Measurements from ENCODE around the gene LIN54.
"Not testable (repeated sequence)": the region's sequence is repeated elsewhere in the genome, so short reads cannot be mapped to it uniquely, and the experiment has no call there.

Gene LIN54

DNA sequence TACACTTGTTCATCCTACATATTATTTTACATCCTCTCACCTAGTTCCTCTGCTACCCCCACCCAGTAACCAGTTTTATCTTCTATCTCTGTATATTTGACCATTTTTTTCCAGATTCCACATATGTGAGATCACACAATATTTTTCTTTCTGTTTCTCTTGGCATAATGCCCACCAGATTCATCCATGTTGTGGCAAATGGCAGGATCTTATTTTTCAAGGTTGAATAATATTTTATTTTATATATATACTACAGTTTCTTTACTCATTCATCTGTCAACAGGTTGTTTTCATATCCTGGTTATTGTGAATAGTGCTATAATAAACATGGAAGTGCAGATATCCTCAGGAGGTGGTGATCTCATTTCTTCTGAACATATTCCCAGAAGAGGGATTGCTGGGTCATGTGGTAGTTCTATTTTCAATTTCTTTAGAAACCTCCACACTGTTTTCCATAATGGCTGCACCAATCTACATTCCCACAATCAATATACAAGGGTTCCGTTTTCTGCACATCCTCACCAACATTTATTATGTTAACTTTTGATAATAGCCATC, 61.9 kb downstream of the LIN54 start:
- H3K9me3 ChIP-seq (ENCODE audit: control insufficient read depth in 2 of 2, low read length in 2 of 2) = no peaks in the 10 kb centered on the region
- no peak overlapping the region for H3K27ac ChIP-seq (ENCODE audit: low read length)
- no peaks in the 10 kb centered on the region for H3K4me1 ChIP-seq (ENCODE audit: control insufficient read depth, insufficient read depth, low read length)
- H3K27me3 ChIP-seq (ENCODE audit: control insufficient read depth in 1 of 2, insufficient read depth in 2 of 2, low read length in 2 of 2) = no peaks in the 10 kb centered on the region
- H3K4me3 ChIP-seq (ENCODE audit: low read length in 2 of 2) = no peak overlapping the region
- H3K9ac ChIP-seq (ENCODE audit: low read length in 2 of 2) = no peak overlapping the region
- H3K36me3 ChIP-seq (ENCODE audit: control insufficient read depth in 2 of 2, insufficient read depth in 2 of 2, low read length in 2 of 2) = peaks cover 0 to 2% of the 10 kb centered on the region in 2 donors

DNA sequence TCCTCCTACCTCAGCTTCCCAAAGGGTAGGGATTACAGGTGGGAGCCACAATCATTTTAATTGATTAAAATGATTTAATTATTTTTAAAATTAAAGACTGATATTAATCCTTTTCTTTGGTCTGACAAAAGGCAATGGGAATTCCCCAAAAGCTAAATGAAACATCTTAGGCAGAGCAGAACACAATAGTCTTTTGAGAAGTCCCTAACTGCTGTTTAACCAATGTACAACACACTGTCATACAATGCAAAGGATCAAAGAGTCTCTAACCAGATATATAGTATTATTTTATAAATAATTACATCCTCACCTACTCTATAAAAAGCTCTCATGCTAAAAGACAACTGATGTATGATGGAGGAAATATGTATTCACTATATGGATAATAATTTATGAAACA, 63.1 kb downstream of the LIN54 start:
- H3K9me3 ChIP-seq (ENCODE audit: control insufficient read depth in 2 of 2, low read length in 2 of 2) = no peaks in the 10 kb centered on the region
- no peak overlapping the region for H3K4me3 ChIP-seq (ENCODE audit: low read length in 2 of 2)
- H3K27ac ChIP-seq (ENCODE audit: low read length) = no peak overlapping the region
- H3K9ac ChIP-seq (ENCODE audit: low read length in 2 of 2) = no peak overlapping the region
- no peaks in the 10 kb centered on the region for H3K4me1 ChIP-seq (ENCODE audit: control insufficient read depth, insufficient read depth, low read length)
- H3K27me3 ChIP-seq (ENCODE audit: control insufficient read depth in 1 of 2, insufficient read depth in 2 of 2, low read length in 2 of 2) = no peaks in the 10 kb centered on the region
- peaks cover 0 to 3% of the 10 kb centered on the region in 2 donors for H3K36me3 ChIP-seq (ENCODE audit: control insufficient read depth in 2 of 2, insufficient read depth in 2 of 2, low read length in 2 of 2)

DNA sequence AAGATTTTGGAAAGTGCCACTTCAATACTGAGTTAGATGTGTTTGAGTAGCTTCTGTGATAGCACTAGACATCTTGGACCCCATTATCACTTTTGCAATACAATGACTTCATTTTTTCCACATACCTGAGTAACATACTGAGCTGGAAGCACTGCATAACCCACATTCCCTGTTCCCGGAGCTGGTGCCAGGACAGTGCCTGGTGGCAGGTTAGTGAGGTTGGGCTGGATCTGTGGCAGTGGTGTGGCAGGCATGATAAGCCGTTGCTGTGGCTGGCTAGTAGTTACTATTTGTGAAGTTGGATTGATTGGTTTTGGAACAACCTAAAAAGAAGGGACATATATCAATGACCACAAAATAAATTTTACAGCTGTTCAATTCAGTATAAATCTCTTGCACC, 71.2 kb downstream of the LIN54 start:
- no peaks in the 10 kb centered on the region for H3K4me1 ChIP-seq (ENCODE audit: control insufficient read depth, insufficient read depth, low read length)
- H3K27me3 ChIP-seq (ENCODE audit: control insufficient read depth in 1 of 2, insufficient read depth in 2 of 2, low read length in 2 of 2) = no peaks in the 10 kb centered on the region
- H3K36me3 ChIP-seq (ENCODE audit: control insufficient read depth in 2 of 2, insufficient read depth in 2 of 2, low read length in 2 of 2) = peaks cover 14 to 39% of the 10 kb centered on the region in 2 donors
- no peak overlapping the region for H3K9ac ChIP-seq (ENCODE audit: low read length in 2 of 2)
- H3K27ac ChIP-seq (ENCODE audit: low read length) = no peak overlapping the region
- no peaks in the 10 kb centered on the region for H3K9me3 ChIP-seq (ENCODE audit: control insufficient read depth in 2 of 2, low read length in 2 of 2)
- no peak overlapping the region for H3K4me3 ChIP-seq (ENCODE audit: low read length in 2 of 2)

DNA sequence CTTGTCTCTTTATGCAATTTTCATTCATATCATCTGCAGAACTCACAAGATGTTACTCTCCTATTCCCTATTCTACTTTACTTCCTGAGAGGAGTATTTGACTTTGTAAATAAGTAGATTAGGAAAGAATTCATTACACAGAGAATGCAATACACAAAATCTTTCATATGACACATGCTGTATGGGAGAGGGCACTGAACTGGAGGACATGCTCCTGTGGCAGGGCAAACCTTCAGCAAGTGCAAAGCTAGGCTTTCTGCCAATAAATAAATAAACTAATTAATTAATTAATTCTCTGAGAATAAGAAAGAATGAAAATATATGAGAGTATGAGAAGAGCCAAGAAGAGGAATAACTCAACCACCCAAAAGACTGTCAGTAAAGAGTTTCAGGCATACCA, 76.2 kb downstream of the LIN54 start:
- H3K9me3 ChIP-seq (ENCODE audit: control insufficient read depth in 2 of 2, low read length in 2 of 2) = no peaks in the 10 kb centered on the region
- peaks cover 14 to 30% of the 10 kb centered on the region in 2 donors for H3K36me3 ChIP-seq (ENCODE audit: control insufficient read depth in 2 of 2, insufficient read depth in 2 of 2, low read length in 2 of 2)
- H3K4me1 ChIP-seq (ENCODE audit: control insufficient read depth, insufficient read depth, low read length) = no peaks in the 10 kb centered on the region
- H3K27me3 ChIP-seq (ENCODE audit: control insufficient read depth in 1 of 2, insufficient read depth in 2 of 2, low read length in 2 of 2) = no peaks in the 10 kb centered on the region
- no peak overlapping the region for H3K27ac ChIP-seq (ENCODE audit: low read length)
- H3K9ac ChIP-seq (ENCODE audit: low read length in 2 of 2) = no peak overlapping the region
- H3K4me3 ChIP-seq (ENCODE audit: low read length in 2 of 2) = no peak overlapping the region

DNA sequence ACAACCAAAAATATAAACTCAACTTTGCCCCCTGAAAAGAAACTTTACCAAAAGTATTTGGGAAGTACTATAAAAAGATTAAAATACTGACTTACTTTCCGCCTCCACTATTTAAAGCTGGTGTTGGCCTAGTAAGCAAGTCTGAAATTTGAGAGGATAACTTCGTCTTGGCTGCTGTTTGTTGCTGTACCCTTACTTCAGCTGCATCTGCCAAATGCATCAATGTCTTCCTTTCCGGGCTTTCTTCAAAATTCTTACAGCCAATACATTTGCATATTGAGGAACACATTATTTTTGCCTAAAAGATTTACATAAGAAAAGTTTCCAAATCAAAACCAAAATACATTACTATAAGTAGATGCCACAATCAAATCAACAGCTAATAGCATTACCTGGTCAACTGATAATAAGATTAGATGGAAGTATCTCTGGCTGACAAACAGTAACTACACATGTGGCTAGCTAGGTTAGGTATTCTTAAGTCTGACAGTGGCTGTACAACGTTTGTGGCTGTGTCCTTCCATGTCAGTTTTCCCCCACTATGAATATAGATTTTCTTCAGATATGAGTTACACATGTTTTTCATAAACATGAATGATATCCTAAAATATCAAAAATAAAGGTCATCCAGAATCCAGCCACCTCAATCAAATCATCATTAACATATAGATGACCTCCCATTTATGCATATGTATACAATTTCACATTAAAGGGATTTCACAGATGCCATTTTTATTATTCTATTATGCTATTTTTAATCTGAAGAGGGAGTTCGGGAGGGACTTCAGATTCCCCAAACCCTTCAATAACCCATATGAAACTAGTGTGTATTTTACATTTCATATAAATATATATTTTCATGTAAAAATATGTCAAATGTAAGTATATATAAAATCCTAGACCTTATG, 79.5 kb downstream of the LIN54 start:
- Histone ChIP-seq H3K27me3 (ENCODE audit: control insufficient read depth in 1 of 2, insufficient read depth in 2 of 2, low read length in 2 of 2) (no peaks in the 10 kb centered on the region), H3K4me3 (ENCODE audit: low read length in 2 of 2) (no peak overlapping the region), H3K27ac (ENCODE audit: low read length) (no peak overlapping the region), H3K4me1 (ENCODE audit: control insufficient read depth, insufficient read depth, low read length) (no peaks in the 10 kb centered on the region), H3K36me3 (ENCODE audit: control insufficient read depth in 2 of 2, insufficient read depth in 2 of 2, low read length in 2 of 2) (peaks cover 6 to 12% of the 10 kb centered on the region in 2 donors), H3K9ac (ENCODE audit: low read length in 2 of 2) (no peak overlapping the region), H3K9me3 (ENCODE audit: control insufficient read depth in 2 of 2, low read length in 2 of 2) (no peaks in the 10 kb centered on the region)

DNA sequence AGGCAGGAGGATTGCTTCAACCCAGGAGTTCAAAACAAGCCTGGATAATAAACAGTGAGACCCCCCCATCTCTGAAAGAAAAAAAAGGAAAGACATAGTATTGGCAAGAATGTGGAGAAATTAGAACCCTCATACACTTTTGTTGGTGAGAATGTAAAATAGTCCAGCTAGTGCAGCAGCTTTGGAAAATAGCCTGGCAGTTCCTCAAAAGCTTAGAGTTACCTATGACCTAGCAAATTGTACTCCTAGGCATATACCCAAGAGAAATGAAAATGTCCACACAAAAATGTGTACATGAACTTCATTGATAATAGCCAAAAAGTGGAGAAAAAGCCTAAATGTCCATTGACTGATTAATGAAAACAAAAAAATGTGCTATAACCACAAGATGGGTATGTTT, 88.8 kb downstream of the LIN54 start:
- H3K9me3 ChIP-seq (ENCODE audit: control insufficient read depth in 2 of 2, low read length in 2 of 2) = no peaks in the 10 kb centered on the region
- H3K27me3 ChIP-seq (ENCODE audit: control insufficient read depth in 1 of 2, insufficient read depth in 2 of 2, low read length in 2 of 2) = no peaks in the 10 kb centered on the region
- no peak overlapping the region for H3K4me3 ChIP-seq (ENCODE audit: low read length in 2 of 2)
- H3K9ac ChIP-seq (ENCODE audit: low read length in 2 of 2) = no peak overlapping the region
- peaks cover 0 to 7% of the 10 kb centered on the region in 2 donors for H3K36me3 ChIP-seq (ENCODE audit: control insufficient read depth in 2 of 2, insufficient read depth in 2 of 2, low read length in 2 of 2)
- no peak overlapping the region for H3K27ac ChIP-seq (ENCODE audit: low read length)
- H3K4me1 ChIP-seq (ENCODE audit: control insufficient read depth, insufficient read depth, low read length) = no peaks in the 10 kb centered on the region

DNA sequence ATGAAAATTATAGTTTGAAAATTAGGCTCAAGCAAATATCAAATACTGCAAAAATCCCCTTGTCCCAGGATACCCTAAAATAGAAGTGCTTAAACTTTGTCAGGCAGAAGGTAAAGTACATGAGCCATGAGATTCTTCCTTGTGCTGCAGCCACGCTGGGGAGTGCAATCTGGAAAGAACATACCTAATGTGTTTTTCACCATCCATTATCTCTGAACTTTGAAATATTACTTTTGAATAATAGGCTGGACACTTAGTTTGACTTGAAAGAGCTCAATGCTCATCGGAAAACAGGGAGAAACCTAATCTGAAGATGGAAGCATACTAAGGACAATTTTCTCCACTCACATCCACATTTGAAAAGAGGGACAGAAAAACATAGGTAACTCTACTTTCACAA, 91.2 kb downstream of the LIN54 start:
- Histone ChIP-seq H3K27ac (ENCODE audit: low read length) (no peak overlapping the region), H3K4me1 (ENCODE audit: control insufficient read depth, insufficient read depth, low read length) (no peaks in the 10 kb centered on the region), H3K36me3 (ENCODE audit: control insufficient read depth in 2 of 2, insufficient read depth in 2 of 2, low read length in 2 of 2) (peaks cover 0 to 7% of the 10 kb centered on the region in 2 donors), H3K27me3 (ENCODE audit: control insufficient read depth in 1 of 2, insufficient read depth in 2 of 2, low read length in 2 of 2) (no peaks in the 10 kb centered on the region), H3K9me3 (ENCODE audit: control insufficient read depth in 2 of 2, low read length in 2 of 2) (no peaks in the 10 kb centered on the region), H3K4me3 (ENCODE audit: low read length in 2 of 2) (no peak overlapping the region), H3K9ac (ENCODE audit: low read length in 2 of 2) (no peak overlapping the region)

DNA sequence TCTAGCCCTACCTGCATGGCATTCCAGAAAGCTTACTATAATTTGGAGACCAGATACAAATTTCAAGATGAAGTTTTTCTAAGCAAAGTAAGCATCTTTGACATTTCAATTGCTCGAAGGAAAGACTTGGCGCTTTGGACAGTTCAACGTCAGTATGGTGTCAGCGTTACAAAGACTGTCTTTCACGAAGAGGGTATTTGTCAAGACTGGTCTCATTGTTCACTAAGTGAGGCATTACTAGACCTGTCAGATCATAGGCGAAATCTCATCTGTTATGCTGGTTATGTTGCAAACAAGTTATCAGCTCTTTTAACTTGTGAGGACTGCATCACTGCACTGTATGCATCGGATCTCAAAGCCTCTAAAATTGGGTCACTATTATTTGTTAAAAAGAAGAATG, 92.5 kb downstream of the LIN54 start:
- no peaks in the 10 kb centered on the region for H3K9me3 ChIP-seq (ENCODE audit: control insufficient read depth in 2 of 2, low read length in 2 of 2)
- no peaks in the 10 kb centered on the region for H3K4me1 ChIP-seq (ENCODE audit: control insufficient read depth, insufficient read depth, low read length)
- H3K27me3 ChIP-seq (ENCODE audit: control insufficient read depth in 1 of 2, insufficient read depth in 2 of 2, low read length in 2 of 2) = no peaks in the 10 kb centered on the region
- H3K9ac ChIP-seq (ENCODE audit: low read length in 2 of 2) = no peak overlapping the region
- peaks cover 0 to 7% of the 10 kb centered on the region in 2 donors for H3K36me3 ChIP-seq (ENCODE audit: control insufficient read depth in 2 of 2, insufficient read depth in 2 of 2, low read length in 2 of 2)
- no peak overlapping the region for H3K27ac ChIP-seq (ENCODE audit: low read length)
- H3K4me3 ChIP-seq (ENCODE audit: low read length in 2 of 2) = no peak overlapping the region

DNA sequence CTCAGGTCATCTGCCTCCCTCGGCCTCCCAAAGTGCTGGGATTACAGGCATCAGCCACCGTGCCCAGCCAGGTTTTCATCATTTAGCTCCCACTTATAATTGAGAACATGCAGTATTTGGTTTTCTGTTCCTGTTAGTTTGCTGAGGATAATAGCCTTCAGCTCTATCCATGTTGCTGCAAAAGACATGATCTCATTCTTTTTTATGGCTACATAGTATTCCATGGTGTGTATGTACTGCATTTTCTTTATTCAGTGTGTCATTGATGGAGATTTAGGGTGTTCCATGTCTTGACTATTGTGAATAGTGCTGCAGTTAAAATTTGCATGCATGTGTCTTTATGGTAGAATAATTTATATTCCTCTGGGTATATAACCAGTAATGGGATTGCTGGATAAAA, 96.7 kb downstream of the LIN54 start:
- H3K9ac ChIP-seq (ENCODE audit: low read length in 2 of 2); H3K27ac ChIP-seq (ENCODE audit: low read length); H3K27me3 ChIP-seq (ENCODE audit: control insufficient read depth in 1 of 2, insufficient read depth in 2 of 2, low read length in 2 of 2); H3K9me3 ChIP-seq (ENCODE audit: control insufficient read depth in 2 of 2, low read length in 2 of 2); H3K4me3 ChIP-seq (ENCODE audit: low read length in 2 of 2); H3K4me1 ChIP-seq (ENCODE audit: control insufficient read depth, insufficient read depth, low read length): not testable (repeated sequence)
- peaks cover 3 to 10% of the 10 kb centered on the region in 2 donors for H3K36me3 ChIP-seq (ENCODE audit: control insufficient read depth in 2 of 2, insufficient read depth in 2 of 2, low read length in 2 of 2)

DNA sequence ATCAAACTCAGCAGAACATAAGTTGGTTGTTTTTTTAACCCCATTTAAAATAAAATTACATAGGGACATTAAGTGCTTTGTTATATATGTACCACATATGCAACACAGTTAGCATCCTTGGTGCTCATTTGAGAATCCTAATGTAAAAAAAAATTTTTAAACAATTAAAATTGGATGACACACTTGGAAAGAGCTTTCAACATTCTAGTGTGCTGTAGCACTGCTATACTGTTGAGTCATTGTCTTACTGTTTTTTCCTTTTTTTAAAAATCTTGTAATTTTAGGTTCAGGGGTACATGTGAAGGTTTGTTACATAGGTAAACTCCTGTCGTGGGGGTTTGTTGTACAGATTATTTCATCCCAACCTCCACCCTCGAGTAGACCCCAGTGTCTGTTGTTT, 97.3 kb downstream of the LIN54 start:
- no peak overlapping the region for H3K9ac ChIP-seq (ENCODE audit: low read length in 2 of 2)
- peaks cover 3 to 10% of the 10 kb centered on the region in 2 donors for H3K36me3 ChIP-seq (ENCODE audit: control insufficient read depth in 2 of 2, insufficient read depth in 2 of 2, low read length in 2 of 2)
- no peak overlapping the region for H3K4me3 ChIP-seq (ENCODE audit: low read length in 2 of 2)
- no peaks in the 10 kb centered on the region for H3K4me1 ChIP-seq (ENCODE audit: control insufficient read depth, insufficient read depth, low read length)
- no peaks in the 10 kb centered on the region for H3K27me3 ChIP-seq (ENCODE audit: control insufficient read depth in 1 of 2, insufficient read depth in 2 of 2, low read length in 2 of 2)
- no peaks in the 10 kb centered on the region for H3K9me3 ChIP-seq (ENCODE audit: control insufficient read depth in 2 of 2, low read length in 2 of 2)
- no peak overlapping the region for H3K27ac ChIP-seq (ENCODE audit: low read length)

DNA sequence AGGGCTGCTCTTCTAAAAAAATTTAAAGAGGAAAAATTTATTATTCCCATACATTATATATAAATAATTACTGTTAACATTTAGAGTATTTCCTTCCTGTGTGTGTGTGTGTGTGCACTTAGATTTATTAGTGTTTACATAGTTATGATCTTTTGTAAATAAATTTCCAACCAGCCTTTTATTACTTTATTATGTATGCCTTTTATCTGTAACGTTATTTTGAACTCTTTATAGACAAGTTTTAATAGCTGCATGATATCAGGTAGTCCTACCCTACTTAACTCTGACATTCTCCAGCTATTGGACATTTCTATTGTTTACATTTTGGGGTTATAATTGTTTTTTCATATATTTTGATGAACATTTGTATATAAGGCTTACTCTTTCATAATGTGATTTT, 101.3 kb downstream of the LIN54 start:
- no peak overlapping the region for H3K4me3 ChIP-seq (ENCODE audit: low read length in 2 of 2)
- H3K36me3 ChIP-seq (ENCODE audit: control insufficient read depth in 2 of 2, insufficient read depth in 2 of 2, low read length in 2 of 2) = peaks cover 3 to 5% of the 10 kb centered on the region in 2 donors
- H3K27me3 ChIP-seq (ENCODE audit: control insufficient read depth in 1 of 2, insufficient read depth in 2 of 2, low read length in 2 of 2) = no peaks in the 10 kb centered on the region
- no peaks in the 10 kb centered on the region for H3K9me3 ChIP-seq (ENCODE audit: control insufficient read depth in 2 of 2, low read length in 2 of 2)
- H3K27ac ChIP-seq (ENCODE audit: low read length) = no peak overlapping the region
- H3K9ac ChIP-seq (ENCODE audit: low read length in 2 of 2) = no peak overlapping the region
- no peaks in the 10 kb centered on the region for H3K4me1 ChIP-seq (ENCODE audit: control insufficient read depth, insufficient read depth, low read length)
